ENCODE data around the gene ETNK2.

- no peak for TF ChIP-seq POLR2AphosphoS5 (IDR thresholded peaks at IDR 0.05)
- TF ChIP-seq CTCF (IDR thresholded peaks at IDR 0.05): no peak
- TF ChIP-seq POLR2A (IDR thresholded peaks at IDR 0.05): no peak
Measured at GRCh38 chr1:204115116-204115515, 36.7 kb downstream of the ETNK2 start.
